Activated naive CD4-positive, alpha-beta T cell (primary cell): ENCODE results near the gene CLPTM1L.
"Not testable (repeated sequence)": the region's sequence is repeated elsewhere in the genome, so short reads cannot be mapped to it uniquely, and the experiment has no call there.

Experiments
- DNase-seq, 4 experiments: peaks; one replicate each; lab custom pipeline; 2025; lab: John Stamatoyannopoulos, UW

Gene CLPTM1L

GRCh38 chr5:1276930-1277329 lies 68.0 kb downstream of the CLPTM1L start:
- DNase-seq: no peak

GRCh38 chr5:1275397-1276391 lies 69.2 kb downstream of the CLPTM1L start:
- not testable (repeated sequence) for DNase-seq

GRCh38 chr5:1274471-1274870 lies 70.4 kb downstream of the CLPTM1L start:
- DNase-seq: no peak

GRCh38 chr5:1273745-1274144 lies 71.2 kb downstream of the CLPTM1L start:
- no peak for DNase-seq

GRCh38 chr5:1272201-1272600 lies 72.7 kb downstream of the CLPTM1L start:
- no peak for DNase-seq

GRCh38 chr5:1270933-1271914 lies 73.7 kb downstream of the CLPTM1L start:
- no peak for DNase-seq

GRCh38 chr5:1270426-1270825 lies 74.5 kb downstream of the CLPTM1L start:
- DNase-seq: no peak

GRCh38 chr5:1268666-1269065 lies 76.2 kb downstream of the CLPTM1L start:
- peak in 2 of 4 experiments; percentile 7 to 10 for DNase-seq

GRCh38 chr5:1268056-1268455 lies 76.8 kb downstream of the CLPTM1L start:
- no peak for DNase-seq
